GM19372 (cell line): ENCODE data around the gene PADI4.

Experiments used
- ATAC-seq: cut with Tn5 transposase; IDR thresholded peaks from one replicate; pipeline ENCODE4 v1.9.1; 2021; ENCODE audit warnings: mild to moderate bottlenecking, low read depth, moderate library complexity; ENCODE audit not compliant: unreplicated experiment

Gene PADI4

DNA sequence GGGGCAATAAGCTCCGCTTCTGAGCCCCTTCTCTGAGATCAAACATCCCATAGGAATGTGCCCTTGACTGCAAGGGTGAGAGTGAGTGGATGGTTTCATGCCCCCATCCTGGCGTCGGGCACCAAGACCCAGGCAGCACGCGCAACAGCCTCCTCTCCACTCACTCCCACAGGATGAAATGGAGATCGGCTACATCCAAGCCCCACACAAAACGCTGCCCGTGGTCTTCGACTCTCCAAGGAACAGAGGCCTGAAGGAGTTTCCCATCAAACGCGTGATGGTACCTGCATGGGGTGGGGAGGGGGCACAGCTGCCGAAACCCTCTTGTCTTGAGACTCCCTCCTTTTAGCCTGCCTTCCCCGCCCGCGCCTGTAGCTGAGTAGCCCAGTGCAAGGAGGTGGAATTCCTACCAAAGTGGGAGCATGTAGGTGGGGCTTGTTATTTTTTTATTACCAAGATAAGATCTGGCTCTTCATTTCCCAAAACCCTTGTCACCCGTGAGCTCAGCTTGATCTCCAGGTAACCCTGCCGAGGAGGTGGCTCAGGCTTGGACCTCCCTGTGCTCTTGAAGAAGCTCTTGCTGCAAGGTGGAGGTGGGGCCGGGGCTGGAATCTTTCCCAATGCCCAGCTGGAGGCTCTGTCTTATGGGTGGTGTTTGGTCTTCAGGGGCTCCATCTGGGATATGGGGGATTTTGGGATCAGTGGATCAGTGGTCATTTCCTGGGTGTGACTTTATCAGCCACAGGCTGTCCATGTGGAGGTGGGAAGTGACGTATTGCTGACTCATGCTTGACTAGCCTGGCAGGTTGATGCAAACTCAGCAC lies 40.0 kb downstream of the PADI4 start:
- no peak for ATAC-seq

DNA sequence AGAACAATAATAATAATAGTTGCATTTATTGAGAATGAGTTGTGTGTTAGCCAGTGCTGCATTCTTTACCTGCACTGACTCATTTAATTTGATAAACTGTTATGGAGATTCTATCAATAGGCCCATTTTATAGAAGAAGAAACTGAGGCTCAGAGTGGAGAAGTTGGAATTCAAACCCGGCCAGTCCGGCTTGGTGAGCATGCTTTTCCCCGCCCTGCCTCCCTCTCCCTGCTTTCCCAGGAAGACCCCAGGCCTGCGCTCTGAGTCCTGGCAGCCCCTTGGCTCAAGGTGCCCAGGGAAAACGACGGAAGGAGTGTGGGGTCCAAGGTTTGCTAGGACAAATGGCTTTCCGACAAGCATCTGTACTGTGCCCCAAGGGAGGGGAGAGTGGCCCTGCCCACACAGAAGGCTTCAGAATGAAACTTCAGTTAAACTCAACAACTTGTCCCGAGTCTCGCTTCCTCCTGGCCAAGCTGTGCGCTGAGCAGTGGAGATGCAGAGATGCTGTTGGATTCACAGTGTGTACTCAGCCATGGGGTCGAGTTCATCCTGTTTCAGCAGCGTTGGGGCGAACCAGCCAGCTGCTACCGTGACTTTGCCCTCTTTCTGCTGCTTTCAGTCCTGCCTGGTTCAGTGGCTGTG lies 40.7 kb downstream of the PADI4 start:
- no peak for ATAC-seq

DNA sequence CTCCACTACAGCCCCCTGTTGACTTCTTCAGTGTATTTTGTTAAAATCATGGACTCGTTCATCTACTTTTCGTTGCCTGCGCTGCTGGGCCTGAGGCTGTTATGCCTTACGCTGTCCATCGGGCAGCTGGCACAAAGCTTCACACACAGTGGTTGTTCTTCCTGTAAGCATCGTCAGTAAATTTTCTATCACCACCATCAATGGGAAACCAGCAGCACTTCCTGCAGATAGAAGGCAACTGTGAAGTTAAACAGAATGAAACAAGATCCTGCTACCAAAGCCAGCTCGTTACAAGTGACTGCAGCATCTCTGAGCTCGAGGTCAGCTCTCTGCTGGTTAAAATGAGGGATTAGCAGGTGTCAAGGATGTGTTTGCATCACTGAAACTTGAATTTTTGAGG lies 42.1 kb downstream of the PADI4 start:
- no peak for ATAC-seq

DNA sequence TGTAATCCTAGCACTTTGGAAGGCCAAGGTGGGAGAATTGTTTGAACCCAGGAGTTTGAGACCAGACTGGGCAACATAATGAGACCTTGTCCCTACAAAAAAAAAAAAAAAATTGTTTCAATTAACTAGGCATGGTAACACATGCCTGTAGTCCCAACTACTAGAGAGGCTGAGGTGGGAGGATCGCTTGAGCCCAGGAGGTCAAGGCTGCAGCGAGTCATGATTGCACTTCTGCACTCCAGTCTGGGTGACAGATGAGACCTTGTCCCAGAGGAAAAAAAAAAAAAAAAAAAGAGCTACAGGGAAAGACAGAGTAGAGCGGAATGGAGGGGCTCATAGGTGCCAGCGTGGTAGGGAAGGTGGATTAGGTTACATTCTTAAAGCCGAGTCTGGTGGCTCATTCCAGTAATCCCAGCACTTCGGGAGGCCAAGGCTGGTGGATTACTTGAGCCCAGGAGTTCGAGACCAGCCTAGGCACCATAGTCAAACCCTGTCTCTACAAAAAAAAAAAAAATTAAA lies 43.0 kb downstream of the PADI4 start:
- no peak for ATAC-seq

DNA sequence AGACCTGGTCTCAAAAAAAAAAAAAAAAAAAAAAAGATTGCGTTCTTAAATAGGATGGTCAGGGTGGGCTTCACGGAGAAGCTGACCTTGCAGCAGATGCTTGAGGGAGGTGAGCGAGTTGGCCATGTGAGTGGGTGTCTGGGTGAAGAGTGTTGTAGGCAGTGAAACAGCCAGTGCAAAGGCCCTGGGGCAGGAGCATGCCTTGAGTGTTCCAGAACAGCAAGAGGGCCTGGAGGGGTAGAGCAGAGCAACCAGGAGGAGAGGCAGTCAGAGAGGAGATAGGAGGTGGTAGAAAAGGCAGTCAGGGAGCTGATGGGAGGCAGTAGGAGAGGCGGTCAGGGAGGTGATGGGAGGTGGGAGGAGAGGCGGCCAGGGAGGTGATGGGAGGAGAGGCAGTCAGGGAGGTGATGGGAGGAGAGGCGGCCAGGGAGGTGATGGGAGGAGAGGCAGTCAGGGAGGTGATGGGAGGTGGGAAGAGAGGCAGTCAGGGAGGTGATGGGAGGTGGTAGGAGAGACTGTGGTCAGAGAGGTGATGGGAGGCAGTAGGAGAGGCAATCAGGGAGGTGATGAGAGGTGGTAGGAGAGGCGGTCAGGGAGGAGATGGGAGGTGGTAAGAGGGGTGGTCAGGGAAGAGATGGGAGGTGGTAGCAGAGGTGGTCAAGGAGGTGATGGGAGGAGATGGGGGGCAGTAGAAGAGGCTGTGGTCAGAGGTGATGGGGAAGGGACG lies 43.8 kb downstream of the PADI4 start:
- no peak for ATAC-seq

DNA sequence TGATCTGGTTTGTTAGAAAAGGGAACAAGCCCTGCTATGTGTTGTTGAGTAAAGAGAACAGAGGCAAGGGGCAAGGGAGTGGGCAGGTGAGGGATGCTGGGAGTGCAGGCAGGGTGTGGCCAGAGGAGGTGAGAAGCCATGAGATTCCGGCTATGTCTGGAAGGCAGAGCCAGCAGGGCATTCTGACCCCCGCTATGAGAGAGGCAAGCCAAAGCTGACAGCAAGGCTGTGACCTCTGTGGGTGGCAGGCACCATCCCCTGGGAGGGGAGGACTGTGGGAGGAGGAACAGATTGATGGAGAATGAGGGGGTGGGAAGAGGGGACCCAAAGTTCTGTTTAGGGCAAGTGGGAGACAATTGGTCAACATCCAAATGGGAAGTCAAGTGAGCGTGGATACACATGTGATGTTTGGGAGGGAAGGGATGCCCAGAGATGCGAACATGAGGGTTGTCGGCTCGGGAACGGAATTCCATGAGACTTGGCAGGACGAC lies 44.5 kb downstream of the PADI4 start:
- ATAC-seq: no peak

DNA sequence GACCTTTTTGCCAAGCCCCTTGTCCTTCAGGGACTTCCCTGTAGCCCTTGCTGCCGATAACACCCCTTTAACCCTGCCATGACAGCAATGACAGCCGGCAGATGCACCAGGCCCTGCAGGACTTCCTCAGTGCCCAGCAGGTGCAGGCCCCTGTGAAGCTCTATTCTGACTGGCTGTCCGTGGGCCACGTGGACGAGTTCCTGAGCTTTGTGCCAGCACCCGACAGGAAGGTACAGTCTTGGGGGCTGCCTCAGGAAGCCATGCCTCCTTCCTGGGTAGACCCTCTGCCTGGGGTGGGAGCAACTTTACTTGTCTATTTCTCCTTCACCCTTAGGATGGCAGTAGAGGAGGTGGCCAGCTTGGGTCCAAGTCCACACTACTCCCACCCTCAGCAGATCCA lies 47.9 kb downstream of the PADI4 start:
- ATAC-seq: no peak

DNA sequence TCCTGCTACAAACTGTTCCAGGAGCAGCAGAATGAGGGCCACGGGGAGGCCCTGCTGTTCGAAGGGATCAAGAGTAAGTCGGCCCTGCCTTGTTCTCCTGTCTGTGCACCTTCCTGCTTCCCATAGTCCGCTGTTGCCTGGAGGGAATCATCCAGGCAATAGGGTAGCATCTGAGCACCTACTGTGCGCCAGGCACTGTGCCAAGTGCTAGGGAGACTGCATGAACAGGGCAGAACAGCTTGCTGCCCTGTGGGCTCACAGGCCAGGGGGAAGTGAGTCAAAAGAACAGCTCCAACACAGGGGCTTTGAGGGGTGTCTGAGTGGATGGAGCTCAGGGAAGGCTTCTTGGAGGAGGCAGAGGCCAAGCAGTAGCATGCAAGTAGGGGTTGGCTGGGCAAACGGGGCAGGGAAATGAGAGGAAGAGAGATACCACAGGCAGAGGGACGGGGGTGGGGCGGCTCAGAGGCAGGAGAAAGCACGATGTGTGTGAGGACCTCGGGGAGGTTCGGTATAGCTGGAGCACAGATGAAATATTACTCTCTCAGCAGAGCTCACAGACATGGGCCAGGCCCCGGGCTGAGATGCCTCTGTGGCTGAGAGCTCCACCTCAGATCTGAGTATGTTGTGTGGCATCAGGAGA lies 48.5 kb downstream of the PADI4 start:
- ATAC-seq: no peak

DNA sequence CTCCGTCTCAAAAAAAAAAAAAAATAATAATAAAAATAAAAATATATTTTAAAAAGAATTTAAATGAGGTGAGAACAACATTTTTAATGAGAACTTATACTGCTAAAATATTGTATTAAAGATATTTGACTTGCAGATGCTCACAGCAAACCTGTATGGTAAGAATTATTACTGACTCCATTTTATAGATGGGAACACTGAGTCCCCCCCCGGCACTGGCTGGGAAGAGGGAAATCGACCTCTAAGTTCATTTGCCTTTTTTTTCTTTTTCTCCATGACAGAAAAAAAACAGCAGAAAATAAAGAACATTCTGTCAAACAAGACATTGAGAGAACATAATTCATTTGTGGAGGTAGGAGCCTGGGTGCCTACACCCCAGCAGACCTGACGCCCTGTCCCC lies 50.6 kb downstream of the PADI4 start:
- no peak for ATAC-seq

DNA sequence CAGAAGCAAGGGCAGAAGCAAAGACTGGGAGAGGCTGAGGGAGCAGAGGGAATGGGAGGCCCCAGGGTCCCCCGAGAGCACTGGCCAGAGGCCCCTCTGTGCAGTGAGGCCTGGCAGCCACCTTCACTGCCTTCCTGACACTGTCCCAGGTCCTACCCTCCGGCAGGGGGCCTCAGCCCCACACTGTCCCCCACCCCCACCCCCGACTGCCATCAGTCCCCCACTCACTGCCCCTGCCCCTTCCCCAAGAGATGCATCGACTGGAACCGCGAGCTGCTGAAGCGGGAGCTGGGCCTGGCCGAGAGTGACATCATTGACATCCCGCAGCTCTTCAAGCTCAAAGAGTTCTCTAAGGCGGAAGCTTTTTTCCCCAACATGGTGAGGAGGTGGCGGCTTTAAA lies 51.0 kb downstream of the PADI4 start:
- no peak for ATAC-seq

DNA sequence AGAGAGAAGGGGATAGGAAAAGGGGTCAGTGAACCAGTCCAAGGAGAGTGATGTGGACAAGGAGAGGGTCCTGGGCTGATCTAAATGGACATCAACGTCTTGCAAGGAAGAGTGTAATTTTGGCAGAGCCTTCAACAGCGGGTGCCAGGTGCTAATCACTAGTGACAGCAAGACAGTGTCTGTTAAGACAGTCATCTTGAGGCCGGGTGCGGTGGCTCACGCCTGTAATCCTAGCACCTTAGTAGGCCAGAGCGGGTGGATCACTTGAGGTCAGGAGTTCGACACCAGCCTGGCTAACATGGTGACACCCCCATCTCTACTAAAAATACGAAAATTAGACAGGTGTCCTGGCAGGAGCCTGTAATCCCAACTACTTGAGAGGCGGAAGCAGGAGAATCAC lies 51.8 kb downstream of the PADI4 start:
- ATAC-seq: no peak

DNA sequence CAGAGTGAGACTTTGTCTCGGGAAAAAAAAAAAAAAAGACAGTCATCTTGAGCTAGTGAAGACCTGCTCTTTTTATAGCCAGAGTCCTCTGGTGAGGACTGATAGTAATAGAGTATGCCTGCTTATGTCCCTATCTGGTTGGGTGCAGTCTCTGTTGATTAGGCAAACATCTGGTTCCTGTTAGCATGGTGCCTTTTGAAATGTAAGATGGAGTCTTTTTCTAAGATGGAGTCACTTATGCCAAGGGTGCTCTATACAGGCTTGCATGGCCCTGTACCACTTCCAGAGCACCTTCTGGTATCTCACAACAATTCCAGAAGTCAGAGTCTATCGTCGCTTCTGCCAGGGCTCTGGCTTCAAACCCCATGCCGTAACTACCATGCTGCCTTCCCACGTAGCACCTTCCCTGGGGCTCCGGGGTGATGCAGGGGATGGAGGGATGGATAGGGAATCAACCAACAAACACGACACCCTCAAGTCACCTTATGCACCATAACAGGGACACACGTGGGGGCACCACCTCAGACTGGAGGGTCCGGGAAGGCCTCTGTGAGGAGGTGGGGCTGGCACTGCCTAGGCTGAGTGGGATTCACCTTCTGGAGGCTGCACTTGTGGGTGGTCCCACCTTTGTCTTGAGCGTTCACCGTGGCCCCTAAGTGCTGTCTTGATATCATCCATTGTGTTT lies 52.4 kb downstream of the PADI4 start:
- ATAC-seq: no peak

DNA sequence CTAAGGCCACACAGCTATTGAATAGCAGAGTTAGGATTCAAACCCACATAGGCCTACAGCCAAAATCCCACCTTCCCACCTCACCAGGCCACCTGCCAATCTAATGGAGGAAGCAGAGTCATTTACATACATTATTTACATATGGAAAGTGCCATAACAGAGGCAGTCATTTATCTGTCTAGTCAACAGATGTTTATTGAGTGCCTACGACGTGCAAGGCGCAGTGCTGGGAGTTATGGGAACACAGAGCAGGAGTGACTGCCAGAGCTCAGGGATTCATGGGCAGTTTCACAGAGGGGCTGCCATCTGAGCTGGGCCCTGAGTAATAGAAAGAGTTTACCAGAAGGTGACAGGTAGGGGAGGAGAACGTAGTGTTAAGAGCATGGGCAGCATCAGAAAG lies 53.7 kb downstream of the PADI4 start:
- no peak for ATAC-seq

DNA sequence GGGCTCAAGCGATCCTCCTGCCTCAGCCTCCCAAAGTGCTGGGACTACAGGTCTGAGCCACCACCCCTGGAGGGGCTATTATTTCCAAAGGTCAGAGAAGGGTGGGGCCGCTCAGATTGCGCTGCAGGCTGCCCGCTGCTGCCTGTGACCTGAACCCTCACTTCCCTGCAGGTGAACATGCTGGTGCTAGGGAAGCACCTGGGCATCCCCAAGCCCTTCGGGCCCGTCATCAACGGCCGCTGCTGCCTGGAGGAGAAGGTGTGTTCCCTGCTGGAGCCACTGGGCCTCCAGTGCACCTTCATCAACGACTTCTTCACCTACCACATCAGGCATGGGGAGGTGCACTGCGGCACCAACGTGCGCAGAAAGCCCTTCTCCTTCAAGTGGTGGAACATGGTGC lies 55.4 kb downstream of the PADI4 start:
- ATAC-seq: no peak

DNA sequence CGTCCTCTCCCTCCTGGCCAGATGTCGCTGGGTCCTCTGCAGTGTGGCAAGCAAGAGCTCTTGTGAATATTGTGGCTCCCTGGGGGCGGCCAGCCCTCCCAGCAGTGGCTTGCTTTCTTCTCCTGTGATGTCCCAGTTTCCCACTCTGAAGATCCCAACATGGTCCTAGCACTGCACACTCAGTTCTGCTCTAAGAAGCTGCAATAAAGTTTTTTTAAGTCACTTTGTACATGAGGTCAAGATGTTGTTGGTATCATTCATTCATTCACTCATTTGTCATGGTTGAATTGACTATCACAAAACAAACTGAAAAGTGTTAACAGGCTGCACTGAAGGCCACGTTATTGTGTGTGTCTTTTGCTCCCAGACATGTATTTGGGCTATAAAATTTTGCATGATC lies 55.8 kb downstream of the PADI4 start:
- ATAC-seq: no peak

DNA sequence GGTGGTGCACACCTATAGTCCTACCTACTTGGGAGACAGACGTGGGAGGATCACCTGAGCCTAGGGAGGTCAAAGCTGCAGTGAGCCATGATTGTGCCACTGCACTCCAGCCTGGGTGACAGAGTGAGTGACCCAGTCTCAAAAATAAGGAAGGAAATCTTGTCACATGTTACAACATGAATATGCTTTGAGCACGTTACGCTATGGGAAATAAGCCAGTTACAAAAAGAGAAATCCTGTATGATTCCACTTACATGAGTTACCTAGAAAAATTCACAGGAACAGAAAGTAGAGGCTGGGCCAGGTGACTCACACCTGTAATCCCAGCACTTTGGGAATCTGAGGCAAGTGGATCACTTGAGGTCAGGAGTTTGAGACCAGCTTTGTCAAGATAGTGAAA lies 57.3 kb downstream of the PADI4 start:
- no peak for ATAC-seq

DNA sequence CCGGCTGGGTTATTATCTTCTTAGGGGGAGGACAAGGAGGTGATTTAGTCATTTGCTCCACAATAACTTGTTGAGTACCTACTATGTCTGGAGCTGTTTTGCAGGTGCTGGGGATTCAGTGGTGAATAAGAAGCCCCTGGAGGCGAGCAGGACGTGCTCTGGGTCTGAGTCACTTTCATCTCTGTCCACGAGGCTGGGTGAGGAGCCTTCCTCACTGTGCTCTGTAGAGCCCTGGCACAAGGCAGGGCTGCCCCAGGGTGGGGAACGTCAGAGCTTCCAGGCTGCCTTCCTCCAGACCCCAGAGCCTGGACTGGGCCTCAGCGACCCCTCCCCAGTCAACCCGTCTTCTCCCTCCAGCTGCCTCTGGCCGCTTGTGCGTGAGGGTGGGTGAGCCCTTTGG lies 61.5 kb downstream of the PADI4 start:
- ATAC-seq: no peak

DNA sequence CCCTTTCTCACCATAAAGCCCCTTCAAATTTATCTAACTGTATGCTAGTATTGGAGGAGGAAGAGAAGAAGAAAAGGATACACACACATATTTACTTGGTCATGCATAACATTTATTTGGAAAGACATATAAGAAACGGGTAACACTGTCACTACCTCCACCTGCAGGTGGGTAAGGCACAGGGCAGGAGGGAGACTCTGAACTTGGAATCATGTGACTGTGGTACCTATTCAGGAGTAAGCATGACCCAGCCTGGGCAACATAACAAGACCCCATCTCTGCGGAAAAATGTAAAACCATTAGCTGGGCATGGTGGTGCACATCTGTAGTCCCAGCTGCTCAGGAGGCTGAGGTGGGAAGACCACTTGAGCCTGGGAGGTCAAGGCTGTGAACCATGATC lies 62.6 kb downstream of the PADI4 start:
- no peak for ATAC-seq

DNA sequence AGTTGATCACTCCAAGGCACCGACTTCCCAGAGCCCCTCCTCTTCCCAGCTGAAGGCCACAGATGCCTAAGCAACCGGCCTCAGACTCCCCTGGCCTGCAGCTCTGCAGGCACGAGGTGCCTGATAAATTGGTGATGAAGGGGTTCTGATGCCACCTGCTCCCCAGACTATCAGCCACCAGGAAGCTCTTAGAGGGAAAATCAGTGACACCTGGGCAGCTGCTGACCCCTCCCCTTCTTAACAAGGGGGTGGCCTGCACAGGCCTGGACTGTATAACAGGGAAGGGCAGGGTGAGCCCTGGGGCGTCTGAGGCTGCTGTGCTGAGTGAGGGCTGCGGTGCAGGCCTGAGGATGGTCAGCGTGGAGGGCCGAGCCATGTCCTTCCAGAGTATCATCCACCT lies 63.9 kb downstream of the PADI4 start, which contains the start of gene PADI6:
PADI6 (plus strand) TSS at position 301 of the 400 bp plus-strand sequence; CDS start at position 351, 50 bp downstream.
- ATAC-seq: no peak

DNA sequence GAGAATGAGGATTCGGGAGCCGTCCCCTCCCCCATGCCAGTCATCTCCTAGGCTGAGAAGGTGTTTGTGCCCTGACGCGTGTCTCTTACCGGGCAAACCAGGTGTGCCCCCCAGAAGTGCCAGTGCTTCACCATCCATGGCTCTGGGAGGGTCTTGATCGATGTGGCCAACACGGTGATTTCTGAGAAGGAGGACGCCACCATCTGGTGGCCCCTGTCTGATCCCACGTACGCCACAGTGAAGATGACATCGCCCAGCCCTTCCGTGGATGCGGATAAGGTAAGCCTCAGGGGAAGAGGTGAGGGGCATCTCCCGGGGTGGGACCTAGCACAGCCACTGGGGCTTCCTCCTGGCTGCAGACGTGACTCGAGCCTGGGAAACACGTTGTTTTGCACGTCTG lies 65.0 kb downstream of the PADI4 start:
- no peak for ATAC-seq
